PC-9 (cell line): Measurements from ENCODE around the gene CLECL1. TPM values are rescaled to one million over a fixed set of nuclear protein-coding genes. Genes with fewer than 3 reads are reported as not detected.

ENCODE experiments used
- BruUV-seq: library from RNA; stranded (reverse); fragments of 400-500 nt; replicated peaks from 2 replicates; lab custom pipeline; 2021; lab: Mats Ljungman, UMichigan
- CTCF ChIA-PET: fragments of 300-600 bp; sonication (Branson Sonifier 250); formaldehyde crosslinking; loops from one replicate; lab custom pipeline; 2022; ENCODE audit warnings: antibody characterized with exemption; lab: Charles Lee
- POLR2A ChIA-PET: fragments of 300-600 bp; sonication (Branson Sonifier 250); formaldehyde crosslinking; loops from one replicate; lab custom pipeline; 2022; ENCODE audit warnings: antibody characterized with exemption; ENCODE audit not compliant: unreplicated experiment; lab: Charles Lee
- DNase-seq, 2 experiments: peaks; one replicate each; pipeline versions ENCODE4 v3.0.0 to v3.0.0-alpha.2; 2015 to 2022; ENCODE audit warnings: mixed read lengths in 1 of 2
- H2AFZ ChIP-seq: fragments of 200-600 bp; sonication (generic); 2 replicates; pipeline ENCODE4 v1.8.1; 2017; ENCODE audit warnings: antibody characterized with exemption
- H3F3A ChIP-seq: fragments of 200-600 bp; sonication (generic); 2 replicates; pipeline ENCODE4 v1.8.1; 2017; ENCODE audit warnings: antibody characterized with exemption, mild to moderate bottlenecking, low read depth; ENCODE audit not compliant: insufficient read depth
- H3K27ac ChIP-seq: fragments of 200-600 bp; sonication (generic); 2 replicates; pipeline ENCODE4 v1.6.1; 2016; ENCODE audit warnings: mixed run types
- H3K27me3 ChIP-seq: fragments of 200-600 bp; sonication (generic); 2 replicates; pipeline ENCODE4 v1.6.1; 2016; ENCODE audit warnings: low read depth, mixed run types; ENCODE audit not compliant: insufficient read depth
- H3K36me3 ChIP-seq: fragments of 200-600 bp; sonication (generic); 2 replicates; pipeline ENCODE4 v1.6.1; 2016; ENCODE audit warnings: low read depth, mixed run types
- H3K4me1 ChIP-seq: fragments of 200-600 bp; sonication (generic); replicated peaks from 2 replicates; pipeline ENCODE4 v1.6.1; 2016; ENCODE audit warnings: mixed run types; ENCODE audit not compliant: insufficient read depth
- H3K4me2 ChIP-seq: fragments of 200-600 bp; sonication (generic); 2 replicates; pipeline ENCODE4 v1.6.1; 2017; ENCODE audit warnings: mixed run types
- H3K4me3 ChIP-seq: fragments of 200-600 bp; sonication (generic); 2 replicates; pipeline ENCODE4 v1.6.1; 2016; ENCODE audit warnings: mixed run types
- H3K79me2 ChIP-seq: fragments of 200-600 bp; sonication (generic); 2 replicates; pipeline ENCODE4 v1.6.1; 2017; ENCODE audit warnings: low read depth, mixed run types
- H3K9me2 ChIP-seq: fragments of 200-600 bp; sonication (generic); 2 replicates; pipeline ENCODE4 v1.8.1; 2017; ENCODE audit warnings: mild to moderate bottlenecking; ENCODE audit not compliant: insufficient read depth
- H3K9me3 ChIP-seq: fragments of 200-600 bp; sonication (generic); 2 replicates; pipeline ENCODE4 v1.8.1; 2016; ENCODE audit warnings: low read depth; ENCODE audit not compliant: insufficient read depth
- H4K20me1 ChIP-seq: fragments of 200-600 bp; sonication (generic); 2 replicates; pipeline ENCODE4 v1.8.1; 2017; ENCODE audit not compliant: insufficient read depth
- CTCF ChIP-seq: fragments of 200-600 bp; sonication (generic); conservative IDR thresholded peaks from 2 replicates; pipeline ENCODE4 v1.6.1; 2017; ENCODE audit warnings: mixed run types, antibody characterized with exemption, mild to moderate bottlenecking, moderate library complexity
- EZH2 ChIP-seq: fragments of 200-600 bp; sonication (generic); IDR thresholded peaks from 2 replicates; pipeline ENCODE4 v1.8.0; 2017; ENCODE audit warnings: antibody characterized with exemption, low read depth
- intact Hi-C: fragments of 100-400 bp; cut with micrococcal nuclease; formaldehyde crosslinking; loops from one replicate; pipeline ENCODE4 v1.10.0; 2022; ENCODE audit not compliant: unreplicated experiment
- total RNA-seq: library from RNA; stranded (reverse); gene quantifications from 2 replicates; pipeline ENCODE4 v1.2.3, GENCODE V29; 2021

Gene CLECL1
- total RNA-seq, 1 experiment from 2014 or later, result not detected

- Histone ChIP-seq H3K9me2 (no peaks in the 10 kb centered on the region), H3K9me3 (no peaks in the 10 kb centered on the region), H2AFZ (0 out of 2 replicates have a peak overlapping the region, but pooled peaks have one; percentile 13), H3K4me1 (peaks cover 9% of the 10 kb centered on the region; the same call in 1 of the 2 replicates), H3K4me2 (no peak overlapping the region), H3K27ac (no peak overlapping the region), H3K36me3 (no peaks in the 10 kb centered on the region), H3K4me3 (no peak overlapping the region), H3K27me3 (no peaks in the 10 kb centered on the region), H3F3A (no peaks in the 10 kb centered on the region), H4K20me1 (no peaks in the 10 kb centered on the region), H3K79me2 (no peaks in the 10 kb centered on the region)
- intact Hi-C loops, result loop anchor here (5.0 to 10.0 kb wide), 5 partner anchors 259 to 1734 kb away; partner anchors contain the start of genes CLEC12B, CLEC9A, GABARAPL1 and STYK1
- ChIA-PET POLR2A (no interaction called here), CTCF (no interaction called here)
- BruUV-seq, result no TSS peak
- no peak for DNase-seq
- no peak for TF ChIP-seq EZH2
- no peak for TF ChIP-seq CTCF
Measured at GRCh38 chr12:9753498-9753897, 20.6 kb upstream of the CLECL1 start.

- no peak overlapping the region for H3K4me3 ChIP-seq
- H3K36me3 ChIP-seq, result no peaks in the 10 kb centered on the region
- no peaks in the 10 kb centered on the region for H3F3A ChIP-seq
- no peak for DNase-seq
- H3K27ac ChIP-seq, result no peak overlapping the region
- ChIA-PET POLR2A (no interaction called here), CTCF (no interaction called here)
- no peaks in the 10 kb centered on the region for H3K9me2 ChIP-seq
- peaks cover 9% of the 10 kb centered on the region; the same call in 1 of the 2 replicates for H3K4me1 ChIP-seq
- no peak overlapping the region for H3K4me2 ChIP-seq
- no peaks in the 10 kb centered on the region for H3K27me3 ChIP-seq
- intact Hi-C loops, result loop anchor here (5.0 to 10.0 kb wide), 5 partner anchors 259 to 1734 kb away; partner anchors contain the start of genes CLEC12B, CLEC9A, GABARAPL1 and STYK1
- H4K20me1 ChIP-seq, result no peaks in the 10 kb centered on the region
- no peak for TF ChIP-seq EZH2
- no peak for TF ChIP-seq CTCF
- no peaks in the 10 kb centered on the region for H3K9me3 ChIP-seq
- no TSS peak for BruUV-seq
- H3K79me2 ChIP-seq, result no peaks in the 10 kb centered on the region
- H2AFZ ChIP-seq, result no peak overlapping the region
Measured at GRCh38 chr12:9753073-9753472, 20.2 kb upstream of the CLECL1 start.

- H3K79me2 ChIP-seq, result no peaks in the 10 kb centered on the region
- intact Hi-C loops, result loop anchor here (5.0 to 10.0 kb wide), 5 partner anchors 260 to 1735 kb away; partner anchors contain the start of genes CLEC12B, CLEC9A, GABARAPL1 and STYK1
- no peaks in the 10 kb centered on the region for H3K27me3 ChIP-seq
- CTCF ChIA-PET, result no interaction called here
- H3K4me3 ChIP-seq, result no peak overlapping the region
- H3K27ac ChIP-seq, result no peak overlapping the region
- peaks cover 9% of the 10 kb centered on the region; the same call in 1 of the 2 replicates for H3K4me1 ChIP-seq
- no peaks in the 10 kb centered on the region for H3K36me3 ChIP-seq
- no peaks in the 10 kb centered on the region for H3K9me2 ChIP-seq
- H4K20me1 ChIP-seq, result no peaks in the 10 kb centered on the region
- POLR2A ChIA-PET, result no interaction called here
- H3K4me2 ChIP-seq, result no peak overlapping the region
- no peak overlapping the region for H2AFZ ChIP-seq
- no peak for DNase-seq
- H3K9me3 ChIP-seq, result no peaks in the 10 kb centered on the region
- no peaks in the 10 kb centered on the region for H3F3A ChIP-seq
- no TSS peak for BruUV-seq
- no peak for TF ChIP-seq CTCF
- TF ChIP-seq EZH2, result no peak
Measured at GRCh38 chr12:9752145-9752933, 19.4 kb upstream of the CLECL1 start.
